NCI-H146 (cell line): ENCODE measurements around the gene MGAT4A.

Experiments used
- DNase-seq: peaks from one replicate; lab custom pipeline; 2025; lab: John Stamatoyannopoulos, UW

MGAT4A gene

GRCh38 chr2:98658816-98659490 lies 72.0 kb downstream of the MGAT4A start:
- no peak for DNase-seq

DNA sequence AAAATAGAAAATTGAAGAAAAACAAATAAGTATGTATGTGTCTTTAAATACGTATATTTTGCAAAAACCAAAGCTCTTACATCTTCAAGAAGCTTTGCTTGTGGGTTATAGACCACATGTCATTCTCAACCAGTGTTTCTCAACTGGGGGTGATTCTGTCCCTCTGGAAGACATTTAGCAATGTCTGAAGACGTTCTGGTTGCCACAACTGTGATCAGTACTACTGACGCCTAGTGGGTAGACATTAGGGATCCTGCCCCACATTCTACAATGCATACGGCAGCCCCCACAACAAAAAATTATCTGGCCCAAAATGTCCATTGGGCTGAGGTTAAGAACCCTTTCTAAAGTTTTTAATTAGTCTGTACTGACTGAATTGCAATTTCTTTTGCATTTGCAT lies 74.1 kb downstream of the MGAT4A start:
- no peak for DNase-seq

- no peak for DNase-seq
Observed at GRCh38 chr2:98654699-98655495, 76.0 kb downstream of the MGAT4A start.

DNA sequence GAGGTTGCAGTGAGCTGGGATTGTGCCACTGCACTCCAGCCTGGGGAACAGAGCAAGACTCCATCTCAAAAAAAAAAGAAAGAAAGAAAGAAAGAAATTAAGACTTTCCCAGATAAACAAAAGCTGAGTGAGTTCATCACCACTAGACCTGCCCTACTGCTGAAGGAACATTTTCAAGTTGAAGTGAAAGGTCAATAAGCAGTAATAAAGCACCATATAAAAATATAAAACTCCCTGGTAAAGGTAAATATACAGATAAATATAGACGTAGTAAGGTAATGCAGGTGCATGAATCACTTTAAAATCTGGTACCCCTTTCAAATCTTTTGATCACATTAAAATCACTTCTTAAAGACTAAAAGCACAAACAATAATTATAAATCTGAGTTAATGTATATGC lies 79.9 kb downstream of the MGAT4A start:
- no peak for DNase-seq

GRCh38 chr2:98649992-98650375 lies 80.9 kb downstream of the MGAT4A start:
- DNase-seq = no peak

DNA sequence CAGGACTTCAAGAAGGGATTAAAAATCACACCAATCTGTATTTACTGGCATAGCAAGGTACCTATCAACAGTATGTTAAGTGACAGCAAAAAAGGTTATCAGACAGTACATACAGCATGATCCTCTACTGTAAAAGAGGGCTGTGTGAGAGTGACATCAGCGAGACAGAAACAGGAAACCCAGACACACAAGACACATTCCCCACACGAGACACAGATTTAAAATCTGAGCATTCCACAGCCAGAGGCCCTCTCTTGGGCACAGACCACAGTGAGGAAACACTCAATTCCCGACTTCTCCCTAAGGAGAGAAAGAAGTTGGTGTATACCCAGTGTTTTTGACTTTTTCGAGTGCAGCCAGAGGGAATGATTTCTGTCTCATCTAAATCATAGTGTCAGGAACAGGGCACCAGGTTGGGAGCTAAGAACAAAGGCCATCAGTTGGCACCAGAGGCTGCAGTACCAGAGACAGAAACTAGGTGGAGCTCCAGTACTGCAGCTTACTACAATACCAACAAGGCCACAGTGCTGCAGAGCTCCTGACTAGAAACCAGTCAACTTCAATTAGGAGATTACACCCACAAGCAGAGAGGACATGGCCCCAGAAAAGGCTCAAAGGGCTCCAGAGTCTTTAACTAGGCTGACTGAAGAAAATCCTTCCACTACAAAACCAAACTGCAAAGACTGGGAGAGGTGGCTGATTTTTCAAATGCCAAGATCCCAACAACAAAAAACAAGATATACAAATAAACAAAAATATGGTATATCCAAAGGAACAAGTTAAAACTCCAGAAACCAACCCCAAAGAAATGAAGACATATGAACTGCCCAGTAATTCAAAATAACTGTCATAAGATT lies 81.6 kb downstream of the MGAT4A start:
- DNase-seq = peak; percentile 71

DNA sequence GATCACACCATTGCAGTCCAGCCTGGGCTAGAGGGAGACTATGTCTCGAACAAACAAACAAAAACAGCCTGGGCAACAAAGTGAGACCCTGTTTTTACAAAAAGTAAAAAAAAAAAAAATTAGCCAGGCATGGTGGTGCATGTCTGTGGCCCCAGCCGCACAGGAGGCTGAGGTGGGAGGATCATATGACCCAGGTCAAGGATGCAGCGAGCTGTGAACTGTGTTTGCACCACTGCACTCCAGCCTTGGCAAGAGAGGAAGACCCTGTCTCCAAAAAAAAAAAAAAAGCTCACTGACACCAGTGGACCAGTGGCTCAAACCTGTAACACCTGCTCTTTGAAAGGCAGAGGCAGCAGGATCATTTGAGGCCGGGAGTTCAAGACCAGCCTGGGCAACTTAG lies 82.5 kb downstream of the MGAT4A start:
- no peak for DNase-seq

GRCh38 chr2:98647636-98648035 lies 83.3 kb downstream of the MGAT4A start:
- DNase-seq = no peak

GRCh38 chr2:98643496-98644100 lies 87.3 kb downstream of the MGAT4A start:
- DNase-seq = no peak

- DNase-seq = no peak
Observed at GRCh38 chr2:98637401-98638147, 93.4 kb downstream of the MGAT4A start.

GRCh38 chr2:98634406-98635092 lies 96.4 kb downstream of the MGAT4A start:
- no peak for DNase-seq

GRCh38 chr2:98632351-98632750 lies 98.6 kb downstream of the MGAT4A start:
- no peak for DNase-seq

DNA sequence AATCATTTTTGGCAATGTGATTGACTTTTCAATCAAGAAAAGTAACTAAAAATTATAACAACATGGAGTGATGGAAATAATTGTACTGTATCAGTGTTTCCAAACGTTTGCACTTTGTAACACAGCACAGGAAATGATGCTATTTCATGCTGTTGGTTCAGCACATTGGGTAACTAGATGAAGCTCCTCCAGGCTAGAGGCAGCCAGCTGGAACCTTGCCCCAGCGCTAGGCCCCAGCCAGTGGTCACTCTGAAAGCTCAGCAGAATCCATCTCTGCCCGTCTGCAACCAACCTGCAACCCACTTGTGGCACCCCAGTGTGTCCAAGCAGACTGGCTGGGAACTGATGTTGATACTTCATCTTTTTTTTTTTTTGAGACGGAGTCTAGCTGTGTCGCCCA lies 107.3 kb downstream of the MGAT4A start:
- DNase-seq = no peak

DNA sequence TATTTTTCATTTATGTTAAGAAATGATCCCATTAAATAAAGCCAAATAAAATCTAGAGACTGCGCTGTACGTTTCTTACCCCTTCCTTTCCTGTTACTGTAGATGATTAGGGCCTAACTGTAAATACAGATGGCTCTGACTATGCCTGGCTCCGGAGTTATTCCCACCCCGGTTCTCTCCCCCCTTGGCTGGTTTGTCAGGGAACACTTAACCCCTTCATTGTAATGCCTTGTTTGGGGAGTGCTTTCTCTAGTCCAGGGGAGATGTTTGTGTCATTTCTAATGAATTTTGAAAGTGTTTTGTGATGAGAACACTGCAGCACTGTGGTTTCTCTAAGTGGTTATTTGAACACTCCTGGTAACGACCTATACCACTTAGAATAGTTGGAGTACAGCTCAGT lies 113.8 kb downstream of the MGAT4A start:
- no peak for DNase-seq

DNA sequence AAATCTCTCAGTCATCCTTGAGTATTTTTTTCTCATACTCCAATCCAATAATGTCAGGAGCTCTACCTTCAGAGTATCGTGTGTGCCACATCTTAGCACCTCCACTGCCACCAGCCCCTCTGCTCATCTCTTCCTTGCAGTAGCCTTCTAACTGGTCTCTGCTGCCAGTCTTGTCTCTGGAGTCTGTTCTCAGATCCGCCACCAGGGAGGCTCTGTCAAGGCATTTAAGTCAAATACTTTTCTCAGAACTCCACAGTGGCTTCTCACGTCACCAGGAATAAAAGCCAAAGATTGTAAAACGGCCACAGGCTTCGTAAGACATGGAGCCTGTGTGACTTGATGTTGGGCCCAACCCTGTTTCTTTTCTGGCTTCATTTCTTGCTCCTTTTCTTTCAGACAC lies 115.5 kb downstream of the MGAT4A start:
- no peak for DNase-seq

DNA sequence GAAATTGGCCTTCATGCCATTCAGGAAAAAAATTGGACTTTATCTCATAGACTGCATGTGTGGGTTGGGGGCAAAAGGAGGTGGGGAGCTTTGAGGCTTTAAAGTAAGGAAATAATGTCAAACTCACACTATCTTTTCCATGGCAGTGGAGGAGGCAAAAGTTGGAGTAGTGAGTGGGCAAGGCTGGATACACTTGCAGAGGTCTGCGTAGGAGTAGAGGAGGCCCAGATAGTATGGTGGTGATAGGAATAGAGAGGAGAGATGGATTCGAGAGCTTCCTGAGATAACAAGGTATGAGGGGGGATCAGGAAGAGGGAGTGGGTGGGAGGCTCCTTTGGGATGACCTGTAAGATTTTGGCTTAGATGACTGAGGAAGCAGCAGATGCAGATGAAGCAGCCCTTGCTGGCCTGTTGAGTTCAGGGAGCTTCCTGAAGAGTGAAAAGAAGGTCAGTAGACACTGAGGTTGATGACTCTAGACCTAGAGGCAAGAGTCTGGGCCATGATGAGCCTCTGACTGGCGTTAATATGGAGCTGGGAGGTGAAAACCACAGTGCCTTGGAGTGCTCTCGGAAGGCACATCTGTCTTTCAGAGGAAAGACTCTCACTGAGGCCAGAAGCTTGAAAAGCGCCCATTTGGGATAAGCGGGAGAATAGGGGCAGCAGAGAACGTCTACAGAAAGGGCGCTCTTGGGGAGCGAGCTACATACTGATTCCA lies 116.8 kb downstream of the MGAT4A start:
- no peak for DNase-seq

GRCh38 chr2:98608962-98609604 lies 121.8 kb downstream of the MGAT4A start:
- DNase-seq = no peak

DNA sequence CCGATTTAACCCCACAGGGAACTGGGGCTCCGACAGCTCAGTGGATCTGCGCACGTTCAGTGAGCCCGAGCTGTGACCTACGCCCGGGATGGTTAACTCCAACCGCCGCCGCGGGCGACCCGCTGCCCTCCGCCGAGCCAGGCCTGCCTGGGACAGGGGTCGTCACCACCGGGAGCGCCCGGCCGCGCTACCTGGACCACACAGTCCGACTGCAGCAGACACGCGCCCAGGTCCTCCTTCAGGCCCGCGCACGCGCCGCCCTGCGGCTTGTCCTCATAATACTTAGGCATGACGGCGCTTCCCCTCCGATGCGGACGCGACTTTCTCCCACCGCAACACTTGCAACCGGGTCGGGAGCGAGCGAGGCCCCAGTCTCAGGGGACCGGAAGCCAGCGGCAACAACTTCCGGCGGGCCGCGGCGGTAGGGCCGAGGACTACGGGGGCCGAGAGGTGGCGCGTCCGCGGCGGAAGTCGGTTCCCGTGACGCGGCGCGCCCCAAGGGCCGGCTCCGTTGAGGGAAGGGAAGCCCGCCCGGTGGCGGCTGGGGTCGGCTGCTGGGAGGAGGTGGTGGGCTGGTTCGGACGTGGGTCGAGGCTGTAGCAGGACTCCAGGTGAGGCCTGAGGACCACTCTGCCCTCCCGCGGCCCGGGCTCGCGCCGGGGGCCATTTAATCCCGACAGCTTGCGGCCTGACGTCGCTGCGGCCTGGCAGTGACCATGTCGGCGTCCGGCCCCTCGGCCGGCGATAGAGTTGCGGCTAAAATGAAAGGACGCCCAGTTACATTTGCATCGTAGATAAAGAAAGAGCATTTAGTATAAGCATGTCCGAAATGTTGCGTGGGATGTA lies 122.6 kb downstream of the MGAT4A start, which contains the start of the genes COA5 and UNC50:
Gene COA5 (minus strand): TSS at position 397 of the 846 bp plus-strand sequence. CDS start 107 bp downstream, at position 290.
Gene UNC50 (plus strand): TSS at position 474 of the 846 bp plus-strand sequence. CDS start 1,171 bp downstream, outside the sequence.
- DNase-seq = peak; percentile 87

- DNase-seq = no peak
Observed at GRCh38 chr2:98607741-98608115, 123.2 kb downstream of the MGAT4A start.
